Mucosa of rectum (tissue), 2 donors: ENCODE measurements around the gene GTF2IRD2.
"Not testable (repeated sequence)": the region's sequence is repeated elsewhere in the genome, so short reads cannot be mapped to it uniquely, and the experiment has no call there.

Source experiments
- H3K27ac ChIP-seq, 2 donors: one replicate each; pipeline ENCODE4 v1.7.0; 2013; ENCODE audit warnings: inconsistent platforms in 2 of 2, low read depth in 2 of 2, low read length in 2 of 2
- H3K27me3 ChIP-seq, 2 donors: one replicate each; pipeline ENCODE4 v1.7.0; 2013; ENCODE audit warnings: low read length in 2 of 2; ENCODE audit not compliant: control insufficient read depth in 2 of 2, insufficient read depth in 2 of 2
- H3K36me3 ChIP-seq, 2 donors: one replicate each; pipeline ENCODE4 v1.7.0; 2013; ENCODE audit warnings: low read length in 2 of 2; ENCODE audit not compliant: control insufficient read depth in 2 of 2, insufficient read depth in 2 of 2
- H3K4me1 ChIP-seq, 2 donors: one replicate each; pipeline ENCODE4 v1.7.0; 2013; ENCODE audit warnings: low read length in 2 of 2, mild to moderate bottlenecking in 1 of 2; ENCODE audit not compliant: control insufficient read depth in 2 of 2, insufficient read depth in 2 of 2
- H3K4me3 ChIP-seq, 2 donors: one replicate each; pipeline ENCODE4 v1.7.0; 2013; ENCODE audit warnings: low read length in 2 of 2
- H3K9ac ChIP-seq, 2 donors: one replicate each; pipeline ENCODE4 v1.7.0; 2013; ENCODE audit warnings: low read length in 2 of 2, low read depth in 1 of 2, mild to moderate bottlenecking in 1 of 2
- H3K9me3 ChIP-seq, 2 donors: one replicate each; pipeline ENCODE4 v1.7.0; 2013; ENCODE audit warnings: low read length in 2 of 2; ENCODE audit not compliant: control insufficient read depth in 2 of 2
- donor health status: healthy.
- donor health status: Normal muscosa, but diverticular disease.

The GTF2IRD2 gene

DNA sequence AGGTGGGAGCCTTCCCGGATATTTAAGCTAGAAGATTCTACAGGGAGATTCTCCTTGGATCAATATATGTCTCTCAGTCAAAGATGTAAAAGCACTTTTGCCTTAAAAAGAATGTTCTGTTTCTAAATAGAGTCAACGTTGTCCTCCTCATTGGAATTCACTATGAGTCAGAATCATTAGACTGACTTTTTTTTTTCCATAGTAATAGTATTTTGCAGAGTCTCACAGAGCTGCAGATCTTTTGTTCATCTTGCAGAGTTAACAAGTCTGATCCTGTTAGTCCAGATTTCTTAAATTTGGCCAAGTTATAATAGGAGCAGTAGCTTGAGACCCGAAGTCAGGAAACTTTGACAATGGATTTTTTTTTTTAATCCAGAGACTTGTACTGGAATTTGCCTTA, 92.4 kb downstream of the GTF2IRD2 start:
- not testable (repeated sequence) for H3K27ac ChIP-seq, H3K4me3 ChIP-seq, H3K36me3 ChIP-seq, H3K4me1 ChIP-seq, H3K9me3 ChIP-seq, H3K9ac ChIP-seq, H3K27me3 ChIP-seq

GRCh38 chr7:74758268-74758667, 93.1 kb downstream of the GTF2IRD2 start:
- not testable (repeated sequence) for H3K9me3 ChIP-seq, H3K27ac ChIP-seq, H3K4me1 ChIP-seq, H3K36me3 ChIP-seq, H3K27me3 ChIP-seq, H3K4me3 ChIP-seq, H3K9ac ChIP-seq

- not testable (repeated sequence) for H3K27ac ChIP-seq, H3K36me3 ChIP-seq, H3K27me3 ChIP-seq, H3K4me1 ChIP-seq, H3K4me3 ChIP-seq, H3K9ac ChIP-seq, H3K9me3 ChIP-seq
Observed at GRCh38 chr7:74756673-74757072, 94.7 kb downstream of the GTF2IRD2 start.

GRCh38 chr7:74753921-74754482, 97.4 kb downstream of the GTF2IRD2 start:
- not testable (repeated sequence) for H3K36me3 ChIP-seq, H3K27me3 ChIP-seq, H3K9me3 ChIP-seq, H3K4me1 ChIP-seq, H3K9ac ChIP-seq, H3K27ac ChIP-seq, H3K4me3 ChIP-seq
